ENCODE data around the gene SLC8B1.

DNA sequence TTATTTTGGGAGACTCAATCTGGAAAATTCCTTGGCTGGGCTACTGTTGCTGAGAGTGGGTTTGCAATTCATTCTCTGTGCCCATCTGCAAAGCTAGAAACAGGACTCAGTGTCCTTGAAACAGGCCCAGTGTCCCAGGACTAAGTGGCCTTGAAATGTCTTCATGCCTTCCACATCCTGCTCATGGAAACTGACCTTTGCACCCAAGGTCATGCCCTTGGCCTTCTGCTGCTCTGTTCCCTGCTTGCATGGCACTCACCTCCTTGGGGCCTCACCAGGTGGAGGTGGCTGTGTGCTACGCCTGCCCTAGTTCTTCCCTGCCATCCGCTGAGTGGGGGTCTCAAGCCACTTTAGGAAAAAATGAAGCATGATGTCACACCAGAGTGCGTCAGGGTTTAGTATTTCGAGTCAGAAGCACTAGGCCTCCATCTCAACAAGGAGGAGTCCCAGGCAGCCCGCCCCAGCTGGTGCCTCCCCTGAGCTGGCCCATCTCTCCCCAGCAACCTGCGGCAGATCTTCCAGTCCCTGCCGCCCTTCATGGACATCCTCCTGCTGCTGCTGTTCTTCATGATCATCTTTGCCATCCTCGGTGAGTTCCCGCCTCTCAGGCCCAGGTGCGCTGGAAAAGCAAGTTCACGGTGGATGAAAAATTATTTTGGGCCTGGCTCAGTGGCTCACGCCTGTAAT is 65.5 kb downstream of the SLC8B1 start:
- TF ChIP-seq CTCF (conservative IDR thresholded peaks at IDR 0.05; ENCODE audit: low read depth, low read length) (no peak), EZH2phosphoT487 (IDR thresholded peaks at IDR 0.05; ENCODE audit: borderline replicate concordance, low read length) (no peak)
